ENCODE data around the gene RIMS1.

Gene RIMS1

DNA sequence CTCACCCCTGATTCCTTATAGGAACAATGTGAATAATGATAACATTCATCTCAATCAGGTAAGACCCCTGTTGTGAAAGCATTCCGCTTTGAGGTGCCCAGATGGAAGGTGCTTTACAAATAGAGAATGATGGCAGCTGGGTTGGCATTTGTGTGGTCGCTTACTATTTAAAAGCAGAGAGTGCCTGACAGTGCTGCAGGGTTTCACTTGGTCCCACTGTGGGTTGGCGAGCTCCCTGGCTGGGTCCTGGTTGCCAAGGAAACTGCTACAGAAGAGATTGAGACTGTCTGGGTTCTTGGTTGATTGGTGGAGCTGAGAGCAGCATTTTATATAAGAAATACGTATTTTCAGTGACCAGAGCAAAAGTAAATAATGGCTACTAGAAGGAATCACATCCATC is 528.3 kb downstream of the RIMS1 start:
- DNase-seq (ENCODE audit: low read depth) = no peak

DNA sequence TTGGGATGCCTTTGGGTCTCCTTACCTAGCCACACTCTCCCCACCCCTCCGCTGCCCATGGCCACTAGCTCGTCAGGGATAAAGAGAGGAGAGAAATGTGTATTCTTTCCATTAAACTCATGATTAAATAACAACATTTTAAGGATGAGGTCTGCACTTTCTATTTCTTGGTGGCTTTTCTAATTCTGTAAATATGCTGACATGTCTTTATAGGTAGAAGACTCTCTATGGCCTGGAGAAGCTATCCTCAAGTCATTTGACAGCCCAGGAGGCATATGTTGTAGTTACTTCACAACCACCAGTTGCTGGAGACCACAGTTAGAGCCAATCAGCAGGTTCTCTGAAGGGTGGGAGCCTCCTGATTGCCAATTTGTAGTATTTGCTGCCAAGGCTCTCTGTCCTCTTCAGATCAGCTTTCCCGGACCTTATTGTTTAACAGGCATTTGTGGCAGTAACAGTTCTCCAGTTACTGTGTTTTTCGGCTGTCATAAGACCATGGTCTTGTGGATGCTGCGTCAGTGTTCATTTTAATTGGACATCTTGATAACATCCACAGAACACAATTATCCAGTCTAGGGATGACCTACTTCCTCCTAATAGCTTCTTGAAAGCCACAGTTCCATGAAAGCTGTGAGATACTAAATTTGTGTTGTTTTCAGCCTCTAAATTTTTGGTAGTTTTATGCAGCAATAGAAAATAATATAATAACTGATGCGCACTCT is 530.6 kb downstream of the RIMS1 start:
- no peak for DNase-seq (ENCODE audit: low read depth)

DNA sequence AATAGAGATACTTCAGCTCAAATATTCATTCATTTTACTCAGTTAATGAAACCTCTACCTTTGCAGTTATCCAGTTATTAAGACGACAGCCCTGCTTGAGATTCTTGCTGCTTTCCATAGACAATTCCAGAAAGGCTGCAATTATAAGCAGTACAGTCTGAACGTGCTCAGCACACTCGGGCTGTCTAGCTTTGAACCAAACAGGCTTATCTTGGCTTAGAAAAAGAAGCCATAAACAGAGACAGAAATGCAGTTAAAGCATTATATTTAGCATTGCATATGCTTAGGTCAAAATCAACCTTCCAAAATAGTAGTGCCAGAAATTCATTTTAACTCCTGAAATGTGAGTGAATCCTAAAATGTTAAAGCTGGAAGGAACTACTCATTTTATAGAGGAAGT is 531.4 kb downstream of the RIMS1 start:
- no peak for DNase-seq (ENCODE audit: low read depth)

DNA sequence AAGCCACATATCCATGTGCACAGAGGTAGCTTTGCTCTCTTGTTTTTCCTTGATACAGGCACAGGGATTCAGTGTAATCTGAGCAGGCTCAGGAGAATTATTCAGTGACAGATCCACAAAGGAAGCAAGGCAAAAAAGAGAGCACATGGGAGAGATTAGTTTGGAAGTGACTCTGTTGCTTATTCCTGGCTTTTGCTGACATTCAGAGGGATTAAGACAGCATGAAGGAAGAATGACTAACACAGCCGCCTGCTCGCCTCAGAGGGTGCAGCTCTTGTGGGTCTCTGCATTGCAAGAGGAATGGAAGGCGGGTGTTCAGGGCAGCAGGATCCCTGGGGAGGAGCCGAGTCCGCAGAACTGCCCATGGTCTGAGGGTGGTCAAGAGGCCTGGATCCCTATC is 532.1 kb downstream of the RIMS1 start:
- DNase-seq (ENCODE audit: low read depth) = no peak

DNA sequence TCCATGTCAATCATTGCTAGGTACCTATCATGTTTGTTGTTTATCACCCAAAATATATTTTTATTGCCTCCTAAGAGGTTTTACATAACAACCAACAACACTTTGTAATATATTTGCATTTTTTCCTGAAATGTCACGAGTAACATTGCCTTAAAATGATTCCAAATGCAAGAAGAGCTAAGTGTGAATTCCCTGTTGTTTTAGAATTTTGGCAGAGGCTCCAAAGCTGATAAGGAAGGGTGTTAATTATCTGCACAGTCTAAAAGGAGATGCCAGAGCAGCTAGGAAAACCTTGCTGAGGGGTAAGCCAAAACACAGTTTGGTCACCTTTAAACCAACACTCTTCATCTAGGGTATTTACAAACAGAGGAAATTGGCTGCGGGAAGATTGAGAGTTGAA is 533.6 kb downstream of the RIMS1 start:
- DNase-seq (ENCODE audit: low read depth) = no peak

DNA sequence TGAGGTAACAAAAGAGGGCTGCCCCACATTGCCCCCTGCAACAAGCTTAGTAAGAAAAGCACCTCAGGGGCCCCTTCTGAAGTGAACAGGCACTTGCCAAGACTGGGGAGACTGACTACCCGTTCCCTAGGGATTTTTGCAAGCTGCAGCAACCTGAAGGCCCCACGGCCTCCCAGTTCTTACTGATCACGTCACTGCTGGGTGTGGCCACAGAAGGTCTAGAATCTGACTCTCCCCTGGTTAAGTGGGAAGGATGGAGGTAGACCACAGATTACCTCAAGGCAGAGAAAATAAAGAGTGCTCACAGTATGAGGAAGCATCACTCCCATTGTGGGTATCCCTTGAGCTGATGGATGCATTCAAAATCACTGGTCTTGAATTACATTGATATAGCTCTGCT is 534.1 kb downstream of the RIMS1 start:
- DNase-seq (ENCODE audit: low read depth) = no peak

DNA sequence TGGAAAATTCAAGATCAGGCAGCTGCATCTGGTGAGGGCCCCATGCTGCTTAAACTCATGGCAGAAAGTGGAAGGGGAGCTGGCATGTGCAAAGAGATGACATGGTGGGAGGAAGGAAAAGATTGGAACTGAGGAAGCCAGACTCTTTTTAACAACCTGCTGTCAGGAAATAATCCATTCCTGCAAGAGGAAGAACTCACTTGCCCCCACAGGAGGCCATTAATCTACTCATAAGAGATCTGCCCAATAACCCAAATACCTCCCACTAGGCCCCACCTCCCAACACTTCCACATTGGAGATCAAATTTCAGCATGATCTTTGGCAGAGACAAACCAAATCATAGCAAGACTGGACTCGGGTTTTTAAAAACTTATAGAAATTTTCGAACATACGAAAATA is 535.0 kb downstream of the RIMS1 start:
- no peak for DNase-seq (ENCODE audit: low read depth)

DNA sequence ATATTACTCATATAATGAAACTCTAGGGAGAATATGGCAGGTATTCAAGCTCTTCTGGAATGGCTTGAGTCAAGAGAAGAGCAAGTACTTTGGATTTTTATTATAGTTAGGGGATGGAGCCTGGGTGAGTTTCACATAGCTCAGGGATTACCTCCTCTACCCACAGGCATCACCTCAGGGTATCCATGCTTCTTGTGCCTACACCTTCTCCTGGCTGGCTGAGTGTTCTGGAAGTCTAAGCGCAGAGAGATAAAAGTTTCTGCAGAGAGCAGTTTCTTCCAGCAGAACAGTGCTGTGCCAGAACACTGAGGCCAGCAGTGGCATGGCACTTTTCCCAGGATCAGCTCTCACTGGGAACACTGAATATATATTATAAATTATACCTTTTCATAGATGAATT is 535.8 kb downstream of the RIMS1 start:
- no peak for DNase-seq (ENCODE audit: low read depth)

DNA sequence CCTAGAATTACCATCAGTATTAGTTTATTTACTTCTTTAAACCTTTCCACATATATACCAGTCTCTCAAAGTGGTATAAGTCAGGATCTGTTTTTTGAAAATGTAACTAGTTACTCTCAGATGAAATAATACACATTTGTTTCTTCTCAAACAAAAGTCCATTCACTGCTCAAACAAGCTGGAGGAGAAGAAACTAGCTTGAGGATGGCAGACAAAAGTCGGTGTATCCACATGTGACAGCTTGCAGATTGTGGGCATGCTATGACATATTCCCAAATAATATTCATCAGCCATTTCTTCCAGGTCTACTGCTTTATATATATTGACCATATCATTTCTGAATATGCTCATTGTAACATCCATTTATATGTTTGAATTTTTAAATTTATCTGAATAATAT is 538.1 kb downstream of the RIMS1 start:
- no peak for DNase-seq (ENCODE audit: low read depth)

DNA sequence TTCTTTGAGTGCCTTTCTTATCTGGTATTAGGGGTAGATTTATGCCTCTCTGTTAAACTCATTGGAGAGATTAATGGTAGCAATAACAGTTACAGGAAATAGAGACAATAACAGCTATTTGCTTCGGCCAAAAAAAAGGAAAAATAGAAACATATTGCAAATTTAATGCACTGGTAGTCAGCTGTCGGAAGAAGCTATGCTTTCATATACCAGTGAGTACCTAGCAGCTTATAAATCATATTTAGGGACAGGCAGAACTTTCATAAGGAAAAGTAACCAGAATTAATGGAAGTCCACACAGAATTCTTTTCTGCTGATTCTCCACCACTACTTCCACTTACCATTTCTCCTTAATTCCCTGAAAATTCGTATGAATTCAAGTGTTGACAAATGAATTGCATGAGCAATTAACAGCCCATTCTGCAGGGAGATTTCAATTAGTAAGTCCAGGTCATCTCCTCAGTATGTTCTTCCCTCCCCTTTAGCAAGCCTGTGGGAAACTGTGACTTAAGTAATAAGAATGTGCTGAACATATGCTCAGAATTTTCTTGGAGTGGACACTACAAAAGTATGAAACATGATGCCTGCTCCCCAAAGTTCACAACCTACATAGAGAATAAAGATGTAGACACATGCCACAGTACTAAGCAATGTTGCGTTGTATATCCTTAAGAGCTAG is 538.8 kb downstream of the RIMS1 start:
- DNase-seq (ENCODE audit: low read depth) = no peak

DNA sequence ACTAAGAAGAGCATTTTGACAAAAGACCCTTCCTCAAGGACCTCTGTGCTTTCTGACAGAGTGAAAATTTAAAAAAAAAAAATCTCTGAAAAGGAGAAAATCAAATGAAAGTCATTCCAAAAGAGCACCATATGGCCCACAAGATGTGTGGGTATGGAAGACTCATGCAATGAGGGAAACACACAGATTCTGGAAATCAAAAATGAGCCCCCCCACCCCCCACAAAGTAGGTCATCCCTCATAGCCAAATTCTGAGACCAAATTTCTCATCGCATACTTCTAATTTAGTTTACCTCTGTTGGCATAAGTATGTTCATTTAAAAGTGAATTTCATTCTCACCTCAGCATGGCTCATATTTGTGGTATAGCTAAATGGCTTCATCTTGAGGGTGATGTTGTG is 554.3 kb downstream of the RIMS1 start:
- DNase-seq (ENCODE audit: low read depth) = no peak

DNA sequence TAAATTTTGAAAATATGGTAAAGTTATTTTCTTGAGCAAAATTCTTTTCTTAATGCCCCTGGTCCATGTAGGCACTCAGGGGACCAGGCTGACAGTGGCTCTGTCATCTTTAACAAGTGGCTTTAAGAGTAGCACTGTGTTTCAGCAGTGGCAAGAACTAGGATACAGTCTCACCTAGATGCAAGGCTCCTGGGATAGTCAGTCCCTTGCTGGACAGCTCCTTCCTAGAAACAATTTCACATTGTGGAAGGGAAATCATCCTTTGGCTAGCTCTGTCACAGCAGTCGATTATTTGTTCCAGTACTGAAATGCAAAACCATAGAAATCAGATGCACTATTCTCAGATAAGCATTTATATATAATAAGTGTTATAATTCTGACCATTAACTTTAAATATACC is 560.1 kb downstream of the RIMS1 start:
- DNase-seq (ENCODE audit: low read depth) = no peak

Measured in stimulated activated CD8-positive, alpha-beta memory T cell treated with anti-CD3 and anti-CD28 coated beads, Interleukin-4, amount 100 ng/mL, for 24 hours (primary cell).